IMR-90 (cell line): Measurements from ENCODE around the gene SIAH2. TPM values are rescaled to one million over a fixed set of nuclear protein-coding genes. Genes with fewer than 3 reads are reported as not detected.
A peak's percentile ranks its signal among the peaks of the same experiment; 100 is the strongest.

ENCODE experiments used
- ATAC-seq: fragments of 200-7000 bp; cut with Tn5 transposase; 2 replicates; pipeline ENCODE4 v1.9.1; 2020; ENCODE audit warnings: low read depth, mild to moderate bottlenecking, moderate library complexity
- BruUV-seq: library from RNA; stranded (reverse); fragments of 400-500 nt; replicated peaks from 2 replicates; lab custom pipeline; 2021; lab: Mats Ljungman, UMichigan
- CTCF ChIA-PET: fragments of 300-600 bp; formaldehyde crosslinking; extraction: SDS; loops from one replicate; lab custom pipeline; 2021; ENCODE audit warnings: antibody characterized with exemption; lab: Yijun Ruan, JAX
- POLR2A ChIA-PET: fragments of 300-600 bp; sonication (Branson Sonifier 250); formaldehyde crosslinking; loops from one replicate; lab custom pipeline; 2022; ENCODE audit warnings: antibody characterized with exemption; ENCODE audit not compliant: unreplicated experiment; lab: Charles Lee
- DNase-seq: peaks from one replicate; pipeline ENCODE4 v3.0.0; 2013
- H2AFZ ChIP-seq: replicated peaks from 2 replicates; pipeline ENCODE3; 2013; ENCODE audit warnings: low read length, mild to moderate bottlenecking; ENCODE audit not compliant: poor library complexity
- H2AK5ac ChIP-seq: 2 replicates; pipeline ENCODE4 v1.6.1; 2013; ENCODE audit warnings: low read depth, low read length, inconsistent platforms
- H2AK9ac ChIP-seq: replicated peaks from 2 replicates; pipeline ENCODE3; 2013; ENCODE audit warnings: mild to moderate bottlenecking, low read depth, low read length, moderate library complexity; ENCODE audit not compliant: poor library complexity
- H2BK120ac ChIP-seq: 2 replicates; pipeline ENCODE4 v1.6.1; 2013; ENCODE audit warnings: low read depth, low read length, inconsistent platforms
- H2BK15ac ChIP-seq: 3 replicates; pipeline ENCODE4 v1.6.1; 2013; ENCODE audit warnings: low read depth, low read length, inconsistent platforms
- H2BK20ac ChIP-seq: 2 replicates; pipeline ENCODE4 v1.6.1; 2013; ENCODE audit warnings: low read depth, mild to moderate bottlenecking, inconsistent platforms, low read length, moderate library complexity
- H2BK5ac ChIP-seq: 2 replicates; pipeline ENCODE4 v1.6.1; 2013; ENCODE audit warnings: mild to moderate bottlenecking, low read depth, low read length, inconsistent platforms; ENCODE audit not compliant: poor library complexity, severe bottlenecking
- H3K14ac ChIP-seq: replicated peaks from 2 replicates; pipeline ENCODE4 v1.6.1; 2013; ENCODE audit warnings: low read depth, low read length, inconsistent platforms
- H3K18ac ChIP-seq: 2 replicates; pipeline ENCODE4 v1.6.1; 2013; ENCODE audit warnings: low read depth, low read length, control low read depth
- H3K23ac ChIP-seq: 2 replicates; pipeline ENCODE4 v1.6.1; 2013; ENCODE audit warnings: low read depth, low read length, inconsistent platforms
- H3K27ac ChIP-seq: 2 replicates; pipeline ENCODE4 v1.5.1; 2013; ENCODE audit warnings: mild to moderate bottlenecking, control low read depth, low read length; ENCODE audit not compliant: insufficient read depth
- H3K27me3 ChIP-seq: 2 replicates; pipeline ENCODE4 v1.6.1; 2013; ENCODE audit warnings: low read length; ENCODE audit not compliant: control insufficient read depth, insufficient read depth
- H3K36me3 ChIP-seq: 2 replicates; pipeline ENCODE4 v1.6.1; 2013; ENCODE audit warnings: low read length, mixed read lengths; ENCODE audit not compliant: control insufficient read depth, insufficient read depth
- H3K4ac ChIP-seq: 2 replicates; pipeline ENCODE4 v1.6.1; 2013; ENCODE audit warnings: low read depth, low read length, inconsistent platforms
- H3K4me1 ChIP-seq: 2 replicates; pipeline ENCODE4 v1.6.1; 2013; ENCODE audit warnings: low read length, mixed read lengths; ENCODE audit not compliant: control insufficient read depth, insufficient read depth
- H3K4me2 ChIP-seq: 2 replicates; pipeline ENCODE4 v1.6.1; 2013; ENCODE audit warnings: low read depth, mild to moderate bottlenecking, control low read depth, low read length, moderate library complexity
- H3K4me3 ChIP-seq: 2 replicates; pipeline ENCODE4 v1.5.1; 2013; ENCODE audit warnings: low read depth, mild to moderate bottlenecking, control low read depth, low read length, moderate library complexity; ENCODE audit not compliant: insufficient read depth
- H3K56ac ChIP-seq: 2 replicates; pipeline ENCODE4 v1.6.1; 2013; ENCODE audit warnings: low read length, inconsistent platforms; ENCODE audit not compliant: insufficient read depth; ENCODE audit errors: extremely low read depth
- H3K79me1 ChIP-seq, 2 experiments: 2 replicates each; pipeline ENCODE4 v1.6.1; 2013; ENCODE audit warnings: low read length in 2 of 2, inconsistent platforms in 1 of 2, low read depth in 1 of 2
- H3K9ac ChIP-seq: 2 replicates; pipeline ENCODE4 v1.6.1; 2013; ENCODE audit warnings: low read depth, low read length, control low read depth
- H3K9me1 ChIP-seq: 2 replicates; pipeline ENCODE4 v1.6.1; 2013; ENCODE audit warnings: low read length, inconsistent platforms; ENCODE audit not compliant: insufficient read depth
- H3K9me3 ChIP-seq: 2 replicates; pipeline ENCODE4 v1.6.1; 2013; ENCODE audit warnings: low read length; ENCODE audit not compliant: control insufficient read depth, insufficient read depth
- H4K20me1 ChIP-seq: 2 replicates; pipeline ENCODE4 v1.6.1; 2013; ENCODE audit warnings: low read length, inconsistent platforms; ENCODE audit not compliant: insufficient read depth
- H4K5ac ChIP-seq: 2 replicates; pipeline ENCODE4 v1.6.1; 2013; ENCODE audit warnings: mild to moderate bottlenecking, low read depth, low read length, control low read depth
- H4K8ac ChIP-seq, 2 experiments: 2 replicates each; pipeline ENCODE4 v1.6.1; 2013; ENCODE audit warnings: low read depth in 2 of 2, low read length in 2 of 2, control low read depth in 1 of 2, inconsistent platforms in 1 of 2
- H4K91ac ChIP-seq: 2 replicates; pipeline ENCODE4 v1.6.1; 2013; ENCODE audit warnings: low read depth, low read length, inconsistent platforms; ENCODE audit not compliant: insufficient read depth
- SMC3 ChIP-seq: fragments of 150-350 bp; IDR thresholded peaks from 2 replicates; pipeline ENCODE4 v1.6.1; 2016; ENCODE audit warnings: low read depth, mild to moderate bottlenecking, antibody characterized with exemption, low read length, moderate library complexity
- WGBS, 2 experiments: methylation state at CpG; one replicate each; pipeline versions ENCODE4 v1.1.5 to v1.1.7; 2013; ENCODE audit warnings: missing lambda C conversion rate in 2 of 2; ENCODE audit not compliant: insufficient read length in 1 of 2; ENCODE audit errors: extremely low coverage in 2 of 2; 5-methylcytosine and 5-hydroxymethylcytosine counted together
- dilution Hi-C: fragments of 300-500 bp; cut with HindIII; formaldehyde crosslinking; loops from one replicate; pipeline ENCODE4 v1.14.3; 2018; ENCODE audit warnings: low sequenced_read_pairs; ENCODE audit not compliant: unreplicated experiment
- in situ Hi-C: fragments of 300-500 bp; cut with MboI; formaldehyde crosslinking; loops from 3 replicates; pipeline ENCODE4 v1.14.3; 2019; ENCODE audit warnings: low sequenced_read_pairs, inconsistent platforms, mixed read lengths
- intact Hi-C: fragments of 100-400 bp; cut with micrococcal nuclease; formaldehyde crosslinking; loops from 2 replicates; pipeline ENCODE4 v1.10.0; 2022
- polyA plus RNA-seq, 3 experiments: library from polyadenylated mRNA; depleted of rRNA; stranded (reverse); fragments of >200 nt; gene quantifications; 2 replicates each; pipeline ENCODE4 v1.2.3, GENCODE V29; 2012; ENCODE audit warnings: low replicate concordance in 1 of 3
- total RNA-seq: library from RNA; depleted of rRNA; stranded (reverse); fragments of >200 nt; gene quantifications from 2 replicates; pipeline ENCODE4 v1.2.3, GENCODE V29; 2012

Gene SIAH2
- total and polyA plus RNA-seq, 2 of the 4 experiments (the other 2 are of a cell fraction) = 24.7 to 61.8 TPM

DNA sequence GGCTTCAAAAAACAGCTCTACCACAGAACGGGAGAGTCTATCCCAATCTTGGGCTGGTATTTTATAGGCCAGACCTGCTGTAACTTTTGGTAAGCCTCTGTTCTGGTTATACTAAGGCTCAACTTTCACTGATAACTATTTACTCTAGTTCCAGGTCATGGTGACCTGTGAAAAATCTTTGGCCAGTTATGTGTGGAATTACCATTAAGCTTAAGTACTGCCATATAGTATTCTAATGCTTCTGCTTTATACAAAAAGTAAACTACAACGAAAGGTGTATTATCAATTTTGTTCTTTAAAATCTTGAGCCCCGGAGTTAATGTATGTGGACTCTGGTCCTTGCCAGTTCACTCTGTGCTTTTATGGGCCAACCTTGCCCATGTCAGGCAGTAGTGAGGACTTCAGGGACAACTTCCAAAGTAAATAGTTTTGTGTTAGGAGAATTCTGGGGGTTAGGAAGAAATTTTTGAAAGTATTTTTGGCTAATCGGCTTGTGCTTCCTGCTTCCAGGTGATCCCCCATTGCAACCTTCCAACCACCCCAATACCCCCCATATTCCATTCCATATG lies 6.4 kb downstream of the SIAH2 start:
- Histone ChIP-seq H3K18ac (peak overlapping the region; percentile 68; the same call in 1 of the 2 replicates), H2BK120ac (no peak overlapping the region), H3K27me3 (no peaks in the 10 kb centered on the region), H4K5ac (no peak overlapping the region), H4K20me1 (peaks cover 67% of the 10 kb centered on the region), H2AK5ac (no peak overlapping the region), H3K9ac (no peak overlapping the region), H2AK9ac (no peak overlapping the region), H3K36me3 (peaks cover 9% of the 10 kb centered on the region), H4K8ac (peak overlapping the region in 1 of 2 experiments; percentile 22; a peak in 1 of 4 replicates), H3K9me1 (peaks cover 18% of the 10 kb centered on the region; the same call in 1 of the 2 replicates), H3K14ac (no peak overlapping the region), H3K23ac (no peak overlapping the region), H3K4me3 (no peak overlapping the region), H2AFZ (no peak overlapping the region), H3K9me3 (no peaks in the 10 kb centered on the region), H2BK20ac (no peak overlapping the region), H3K4me2 (no peak overlapping the region), H2BK5ac (no peak overlapping the region), H3K27ac (no peak overlapping the region; the same call in 1 of the 2 replicates), H3K4me1 (peaks cover 14% of the 10 kb centered on the region), H4K91ac (no peak overlapping the region), H3K56ac (no peak overlapping the region), H2BK15ac (no peak overlapping the region), H3K4ac (no peak overlapping the region), H3K79me1 (peaks cover 27 to 74% of the 10 kb centered on the region in 2 experiments)
- in situ Hi-C loops (no loop called here), intact Hi-C loops (no loop called here), dilution Hi-C loops (no loop called here)
- POLR2A ChIA-PET = no interaction called here
- no CpG with 5 or more reads among the region's 4 CpGs for WGBS, 2 experiments
- no peak for TF ChIP-seq SMC3
- no peak for ATAC-seq
- CTCF ChIA-PET = no interaction called here
- no TSS peak for BruUV-seq
- no peak for DNase-seq
